NCI-H446 (cell line): ENCODE results near the gene PTGR3.

Source experiments
- DNase-seq, 2 experiments: peaks; one replicate each; lab custom pipeline; 2025; lab: John Stamatoyannopoulos, UW

PTGR3 gene

GRCh38 chr18:75209129-75209950 is at the start of gene PTGR3:
Gene PTGR3, minus strand, starts transcription at chr18:75209139. Its CDS starts 81 bp downstream, at chr18:75209058.
- DNase-seq = peak; percentile 41 to 84

GRCh38 chr18:75257605-75258004 is 48.7 kb upstream of the PTGR3 start:
- no peak for DNase-seq

- no peak for DNase-seq
These were observed 47.4 kb upstream of the PTGR3 start for GRCh38 chr18:75256376-75256775.

- no peak for DNase-seq
These were observed 46.2 kb upstream of the PTGR3 start for GRCh38 chr18:75255094-75255493.

- DNase-seq = no peak
These were observed 44.8 kb upstream of the PTGR3 start for GRCh38 chr18:75253784-75254183.

- DNase-seq = no peak
These were observed 44.1 kb upstream of the PTGR3 start for GRCh38 chr18:75253043-75253442.

- no peak for DNase-seq
These were observed 43.2 kb upstream of the PTGR3 start for GRCh38 chr18:75252136-75252535.

- no peak for DNase-seq
These were observed 42.5 kb upstream of the PTGR3 start for GRCh38 chr18:75251466-75251865.

GRCh38 chr18:75250471-75250821 is 41.5 kb upstream of the PTGR3 start:
- DNase-seq = no peak

GRCh38 chr18:75249672-75250470 is 40.9 kb upstream of the PTGR3 start:
- DNase-seq = no peak

- no peak for DNase-seq
These were observed 40.2 kb upstream of the PTGR3 start for GRCh38 chr18:75249175-75249518.

GRCh38 chr18:75248426-75249174 is 39.7 kb upstream of the PTGR3 start:
- no peak for DNase-seq

GRCh38 chr18:75247611-75248421 is 38.9 kb upstream of the PTGR3 start:
- DNase-seq = no peak

GRCh38 chr18:75246721-75247610 is 38.0 kb upstream of the PTGR3 start:
- no peak for DNase-seq

GRCh38 chr18:75244351-75245313 is 35.7 kb upstream of the PTGR3 start:
- DNase-seq = no peak

- DNase-seq = no peak
These were observed 32.8 kb upstream of the PTGR3 start for GRCh38 chr18:75241705-75242104.

- no peak for DNase-seq
These were observed 31.5 kb upstream of the PTGR3 start for GRCh38 chr18:75240433-75240832.

- DNase-seq = no peak
These were observed 29.8 kb upstream of the PTGR3 start for GRCh38 chr18:75238786-75239185.

- DNase-seq = no peak
These were observed 29.2 kb upstream of the PTGR3 start for GRCh38 chr18:75238100-75238499.

- no peak for DNase-seq
These were observed 27.0 kb upstream of the PTGR3 start for GRCh38 chr18:75235896-75236295.
